NOMO-1 treated with dmso at 0.1 percent for 144 hours (cell line): Measurements from ENCODE around the gene NMU.
"Not testable (repeated sequence)": the region's sequence is repeated elsewhere in the genome, so short reads cannot be mapped to it uniquely, and the experiment has no call there.

Experiments used
- DNase-seq: peaks from one replicate; lab custom pipeline; 2025; ENCODE audit not compliant: unreplicated experiment; lab: John Stamatoyannopoulos, UW

The NMU gene

DNA sequence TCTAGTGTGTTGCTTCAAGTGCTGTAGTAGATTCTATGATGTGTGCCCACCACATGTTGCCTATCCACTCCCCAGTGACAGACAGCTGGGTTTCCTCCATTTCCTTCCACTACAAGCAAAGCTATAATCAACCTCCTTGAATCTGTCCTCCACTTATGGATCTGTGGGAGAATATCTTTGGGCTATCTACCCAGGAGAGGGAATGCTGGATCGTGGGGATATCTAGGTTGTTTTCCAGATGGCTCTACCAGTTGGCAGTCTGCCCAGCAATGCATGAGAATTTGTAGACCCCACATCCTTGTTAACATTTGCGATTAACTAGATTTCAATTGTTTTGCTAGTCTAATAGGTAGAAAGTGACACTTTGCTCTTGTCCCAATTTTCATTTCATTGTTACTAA is 10.3 kb downstream of the NMU start:
- no peak for DNase-seq

GRCh38 chr4:55624063-55624462 is 12.0 kb downstream of the NMU start:
- not testable (repeated sequence) for DNase-seq

- no peak for DNase-seq
Measured at GRCh38 chr4:55618546-55619143, 17.5 kb downstream of the NMU start.

DNA sequence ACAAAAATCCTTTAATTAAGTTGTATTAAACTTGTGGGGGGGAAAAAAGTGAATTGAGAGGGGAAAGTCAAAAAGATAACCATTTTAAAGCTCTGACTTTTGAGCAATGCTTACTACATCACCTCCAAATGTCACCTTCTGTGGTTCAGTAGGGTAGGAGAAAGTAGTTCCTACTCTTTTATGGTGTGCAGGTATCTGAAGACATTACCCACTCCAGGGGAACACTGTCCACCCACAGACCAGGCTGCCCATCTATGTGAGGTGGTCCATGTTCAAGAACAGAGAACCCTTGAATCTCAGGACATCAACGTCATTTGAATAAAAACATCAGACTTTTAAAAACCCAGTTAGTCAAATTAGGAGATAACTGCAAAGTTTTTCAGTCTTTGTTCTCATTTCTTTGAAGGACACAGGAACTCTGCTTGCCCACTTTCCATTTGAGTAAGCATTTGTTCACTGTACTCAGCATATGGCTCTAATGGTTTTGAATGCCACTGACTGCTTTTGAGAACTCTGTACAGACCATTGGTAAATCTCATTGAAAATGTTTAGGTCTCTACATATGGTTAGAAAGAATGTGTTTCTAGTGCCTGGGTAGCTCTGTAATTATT is 18.4 kb downstream of the NMU start:
- no peak for DNase-seq

DNA sequence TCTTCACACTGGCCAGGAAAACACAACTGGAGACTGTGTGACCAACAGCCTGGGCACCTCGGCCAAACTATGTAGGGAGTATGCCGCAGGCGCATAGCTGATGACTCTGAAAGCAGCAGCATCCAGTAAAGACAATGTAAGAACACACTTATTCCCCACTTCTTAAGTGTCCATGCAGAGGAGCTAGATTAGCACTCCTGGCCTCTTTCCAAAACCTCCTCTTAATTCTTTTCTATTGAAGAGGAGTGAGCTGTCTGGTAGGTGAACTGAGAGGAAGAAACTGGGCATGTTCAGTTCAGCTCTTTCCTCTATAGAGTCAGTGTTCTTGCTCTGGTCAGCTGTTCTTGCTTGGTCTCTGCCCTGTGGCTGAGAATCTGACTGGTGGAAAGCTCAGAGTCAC is 21.1 kb downstream of the NMU start:
- DNase-seq, result no peak

GRCh38 chr4:55613621-55614020 is 22.5 kb downstream of the NMU start:
- DNase-seq, result no peak

DNA sequence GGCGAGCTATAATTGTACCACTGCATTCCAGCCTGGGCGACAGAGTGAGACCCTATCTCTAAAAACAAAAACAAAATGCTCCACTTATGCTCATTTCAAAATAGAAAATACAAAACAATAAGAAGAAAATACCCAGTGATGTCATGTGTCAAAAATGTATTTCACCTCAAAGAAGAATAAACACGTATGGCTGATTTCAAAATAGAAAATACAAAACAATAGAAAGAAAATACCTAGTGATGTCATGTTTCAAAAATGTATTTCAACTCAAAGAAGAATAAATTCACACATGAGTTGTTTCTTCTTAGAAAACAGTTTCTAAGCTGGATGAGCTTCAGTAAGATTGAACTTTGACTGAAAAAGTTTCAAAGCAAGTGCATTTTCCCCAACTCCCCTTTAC is 23.8 kb downstream of the NMU start:
- DNase-seq, result no peak

- no peak for DNase-seq
Measured at GRCh38 chr4:55611358-55612059, 24.6 kb downstream of the NMU start.

- DNase-seq, result no peak
Measured at GRCh38 chr4:55610381-55610780, 25.7 kb downstream of the NMU start.

GRCh38 chr4:55609393-55609866 is 26.7 kb downstream of the NMU start:
- no peak for DNase-seq

DNA sequence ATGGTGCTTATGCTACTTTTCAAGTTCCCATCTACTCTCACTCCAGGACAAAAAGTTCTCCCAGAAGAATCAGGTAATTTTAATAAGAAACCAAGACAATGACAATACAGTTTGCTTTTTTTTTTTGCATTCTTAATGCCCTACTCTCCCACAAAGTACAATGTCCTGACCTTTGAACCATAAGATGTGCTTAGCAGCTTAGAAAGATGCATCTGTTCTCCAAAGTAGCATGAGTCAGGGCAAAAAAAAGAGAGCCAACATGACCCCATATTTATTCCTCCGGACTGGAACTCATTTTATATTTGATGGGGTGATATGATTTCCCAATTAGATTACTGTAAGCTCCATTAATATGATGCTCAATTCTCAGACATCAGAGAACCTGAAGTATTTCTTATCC is 27.5 kb downstream of the NMU start:
- no peak for DNase-seq

DNA sequence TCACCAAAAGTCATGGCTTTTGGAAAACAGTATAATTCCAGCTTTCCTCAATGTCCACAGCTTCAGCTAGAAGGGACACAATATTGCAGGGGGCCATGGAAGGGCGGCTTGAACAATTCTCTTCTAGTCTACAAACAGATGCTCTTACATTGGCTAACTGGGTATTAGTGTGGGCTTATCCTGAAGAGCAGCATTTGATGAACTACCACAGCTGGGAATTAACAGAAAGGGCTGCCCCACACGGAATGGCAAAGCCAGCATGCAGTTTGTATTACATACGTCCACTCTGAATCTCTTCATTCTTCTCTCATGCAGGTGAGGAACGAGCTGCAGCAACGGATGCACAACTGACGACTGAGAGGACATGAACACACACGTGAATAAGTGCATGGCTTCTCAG is 31.1 kb downstream of the NMU start:
- DNase-seq, result no peak

DNA sequence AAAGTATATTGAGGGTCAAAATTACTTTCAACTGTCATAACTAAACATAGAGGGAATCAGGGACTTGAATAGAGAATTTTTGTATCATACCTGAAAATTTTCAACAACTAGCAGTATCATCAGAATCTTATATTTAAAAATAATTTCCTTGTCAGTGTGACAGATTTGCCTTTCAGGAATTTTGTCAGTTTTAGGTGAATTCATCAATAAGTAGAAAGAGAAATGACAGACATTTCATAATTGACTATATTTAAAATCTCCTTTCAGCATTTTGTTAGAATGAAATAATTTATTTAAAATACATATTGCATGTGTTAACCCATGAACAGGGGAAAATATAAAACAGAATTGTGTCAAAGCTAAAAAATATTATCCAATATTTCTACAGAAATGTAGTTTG is 35.5 kb downstream of the NMU start:
- DNase-seq, result no peak

DNA sequence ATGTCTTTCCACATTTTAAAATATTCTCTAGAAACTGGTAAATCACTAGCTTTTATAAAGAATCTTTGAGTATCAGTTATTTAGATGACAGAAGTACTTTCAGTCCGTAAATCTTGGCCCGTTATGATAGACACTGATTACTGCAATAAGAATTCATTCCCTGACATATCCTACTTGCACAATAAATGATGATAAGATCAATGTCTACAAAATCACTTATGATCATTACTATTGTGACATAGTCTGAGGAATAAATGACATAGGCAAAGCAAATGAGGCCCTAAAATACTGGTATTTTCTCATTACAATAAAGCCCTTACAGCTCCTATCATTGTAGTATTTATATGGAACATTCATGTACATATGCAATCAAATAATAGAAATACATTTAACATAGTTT is 37.5 kb downstream of the NMU start:
- no peak for DNase-seq

DNA sequence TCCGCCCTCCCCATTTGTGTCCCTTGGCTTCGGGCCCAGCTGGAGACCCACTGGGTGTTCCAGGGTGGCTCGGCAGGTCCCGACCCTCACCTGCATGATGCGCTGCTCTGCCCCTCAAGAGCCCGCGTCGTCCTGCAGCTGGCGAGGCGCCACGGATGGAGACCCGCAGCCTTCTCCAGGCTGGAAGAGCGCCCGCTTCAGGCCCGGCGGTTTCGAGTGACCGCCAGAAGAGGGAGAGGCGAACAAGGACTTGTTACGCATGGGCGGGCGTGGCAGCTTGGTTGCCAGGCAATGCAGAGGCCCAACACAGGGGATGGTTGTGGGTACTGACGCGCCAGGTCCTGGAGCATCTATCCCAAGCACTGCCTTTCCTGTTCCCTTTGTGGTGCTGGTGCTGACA is 44.1 kb downstream of the NMU start, which contains the start of gene PDCL2:
Gene PDCL2, minus strand, starts transcription at position 232 of the 400 bp plus-strand sequence. Its CDS starts 136 bp downstream, at position 96.
- no peak for DNase-seq

DNA sequence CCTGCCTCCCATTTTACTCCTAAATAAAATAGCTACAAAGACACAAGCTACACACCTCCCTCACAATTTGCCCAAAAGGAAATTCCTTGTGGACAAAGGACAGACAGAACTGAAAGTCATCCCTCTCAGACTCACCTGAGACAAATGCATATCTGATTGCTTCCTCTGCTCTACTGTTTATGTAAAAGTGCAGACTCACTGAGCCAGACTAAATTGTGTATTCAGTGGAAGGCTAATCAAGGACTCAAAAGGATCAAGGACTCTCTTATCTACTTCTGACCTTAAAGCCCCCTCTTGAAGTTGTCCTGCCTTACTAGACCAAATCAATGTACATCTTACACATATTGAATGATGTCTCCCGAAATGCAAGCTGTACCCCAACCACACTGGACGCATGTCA is 47.9 kb downstream of the NMU start:
- DNase-seq, result no peak

DNA sequence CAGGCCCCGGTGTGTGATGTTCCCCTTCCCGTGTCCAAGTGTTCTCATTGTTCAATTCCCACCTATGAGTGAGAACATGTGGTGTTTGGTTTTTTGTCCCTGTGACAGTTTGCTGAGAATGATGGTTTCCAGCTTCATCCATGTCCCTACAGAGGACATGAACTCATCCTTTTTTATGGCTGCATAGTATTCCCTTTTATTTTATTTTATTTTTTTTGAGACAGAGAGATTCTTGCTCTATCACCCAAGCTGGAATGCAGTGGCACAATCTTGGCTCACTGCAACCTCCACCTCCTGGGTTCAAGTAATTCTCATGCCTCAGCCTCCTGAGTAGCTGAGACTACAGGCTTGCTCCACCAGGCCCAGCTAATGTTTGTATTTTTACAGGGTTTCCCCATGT is 53.3 kb downstream of the NMU start:
- not testable (repeated sequence) for DNase-seq

GRCh38 chr4:55578341-55579010 is 57.6 kb downstream of the NMU start:
- DNase-seq, result no peak

GRCh38 chr4:55575513-55575912 is 60.6 kb downstream of the NMU start:
- DNase-seq, result no peak

- DNase-seq, result no peak
Measured at GRCh38 chr4:55574252-55574651, 61.8 kb downstream of the NMU start.

DNA sequence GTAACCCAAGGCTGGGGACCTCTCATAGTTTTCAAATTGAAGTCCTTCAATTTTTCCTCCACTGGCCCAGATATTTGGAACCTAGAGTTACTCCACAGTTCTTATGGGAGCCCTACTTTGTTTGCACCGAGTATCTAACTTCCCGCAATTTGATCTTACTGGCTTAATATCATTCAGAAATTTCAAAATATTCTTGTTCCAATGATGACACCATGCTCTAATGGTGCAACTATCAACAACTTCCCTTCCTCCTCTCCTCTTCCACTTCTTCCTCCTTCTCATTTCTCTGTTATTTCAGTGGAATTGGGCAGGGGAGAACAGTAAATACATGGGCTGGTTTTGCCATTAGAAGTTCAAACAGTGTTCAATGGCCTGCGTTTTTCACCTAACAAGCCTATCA is 64.3 kb downstream of the NMU start:
- no peak for DNase-seq
